B cell (primary cell): ENCODE results near the gene RPLP1.

ENCODE experiments used
- CTCF ChIP-seq: fragments of 200-600 bp; IDR thresholded peaks from one replicate; pipeline ENCODE4 v1.8.0; 2022; ENCODE audit warnings: antibody characterized with exemption, mild to moderate bottlenecking
- EZH2 ChIP-seq: IDR thresholded peaks from 2 replicates; pipeline ENCODE4 v1.6.1; 2012; ENCODE audit warnings: borderline replicate concordance, low read depth, mild to moderate bottlenecking, moderate library complexity, low read length; ENCODE audit not compliant: insufficient read depth, poor library complexity, severe bottlenecking

GRCh38 chr15:69439623-69440022 lies 13.0 kb upstream of the RPLP1 start:
- no peak for TF ChIP-seq CTCF
- TF ChIP-seq EZH2: no peak
